Ovary (tissue), 10 donors: ENCODE measurements around the gene CRYAA. TPM values are rescaled to one million over a fixed set of nuclear protein-coding genes. Genes with fewer than 3 reads are reported as not detected.
"Not testable (repeated sequence)": the region's sequence is repeated elsewhere in the genome, so short reads cannot be mapped to it uniquely, and the experiment has no call there.

Source experiments
- DNase-seq, 5 donors: peaks; one replicate each; pipeline ENCODE4 v3.0.0-alpha.2; 2019 to 2020
- H3K27ac ChIP-seq, 2 donors: fragments of 200-600 bp; one replicate each; pipeline versions ENCODE4 v1.5.1 to v1.8.0; 2019 to 2022
- H3K27me3 ChIP-seq: fragments of 200-600 bp; one replicate; pipeline ENCODE4 v1.8.0; 2022
- H3K36me3 ChIP-seq: fragments of 200-600 bp; sonication (generic); one replicate; pipeline ENCODE4 v1.5.1; 2019
- H3K4me1 ChIP-seq: one replicate; pipeline ENCODE4 v1.8.1; 2013; ENCODE audit warnings: mild to moderate bottlenecking, moderate library complexity; ENCODE audit not compliant: insufficient read depth
- H3K4me3 ChIP-seq: fragments of 200-600 bp; sonication (generic); one replicate; pipeline ENCODE4 v1.5.1; 2017
- H3K9me3 ChIP-seq, 2 donors: fragments of 200-600 bp in 1 of 2; sonication (generic) in 1 of 2; one replicate each; pipeline versions ENCODE4 v1.5.1 to v1.8.1; 2013 to 2019; ENCODE audit warnings: mild to moderate bottlenecking in 1 of 2, moderate library complexity in 1 of 2
- WGBS, 3 donors: extraction: QIAGEN DNeasy Blood & Tissue Kit in 1 of 3; methylation state at CpG; one replicate each; pipeline versions ENCODE4 v1.1.5 to v1.1.7; 2013 to 2017; 5-methylcytosine and 5-hydroxymethylcytosine counted together
- intact Hi-C, 4 donors: fragments of 100-400 bp; cut with DNase I; formaldehyde crosslinking; loops; one replicate each; pipeline versions ENCODE4 v1.11.0 to v1.15.1; 2022 to 2023
- long read RNA-seq, 3 donors: library from polyadenylated mRNA in 2 of 3; unstranded in 2 of 3; transcript quantifications; one replicate each; pipeline ENCODE4 v2.0.0 and lab custom pipeline, GENCODE V29; 2021 to 2026
- polyA plus RNA-seq, 2 donors: library from polyadenylated mRNA; stranded (reverse); fragments of 200-250 nt in 1 of 2; fragments of 350-450 nt in 1 of 2; fragmentation: Illumina TruSeq in 1 of 2; extraction: RNeasy Lipid Tissue Mini Kit (QIAGEN cat#74804) in 1 of 2; gene quantifications; one replicate each; pipeline ENCODE4 v1.2.3, GENCODE V29; 2013 to 2014
- total RNA-seq, 7 donors: library from RNA; depleted of rRNA in 2 of 7; stranded (reverse); fragments of >200 nt in 2 of 7; fragmentation: NEBNext Ultra II Directional in 3 of 7; extraction: Animal tissue kit (Norgen Biotek cat#: 25700) in 3 of 7; gene quantifications; one replicate each; pipeline versions ENCODE4 v1.1.0 to v1.2.4, GENCODE V29; 2016 to 2023
- donor health status: DM: no; HTN: no; CAD: no; lungs with moderate emphysema.
- donor health status: DM: no; HTN: no; CAD: no.
- donor health status: Bipolar disorder and iron deficiency.
- donor health status: DM: yes; HTN: yes; CAD: no.
- donor health status: DM: no; HTN: no; CAD: no.
- donor health status: DM: yes; HTN: yes; CAD: no.

Gene CRYAA
- not detected for total RNA-seq
- not detected for polyA plus RNA-seq
- long read RNA-seq, donor 1: 0 reads
- long read RNA-seq, donor 2: 0 reads
- long read RNA-seq, donor 3: 0 reads

GRCh38 chr21:43168708-43169107, at the start of gene CRYAA:
TSS of gene CRYAA (plus strand) at chr21:43169008. CDS start at chr21:43169100, 92 bp downstream.
- DNase-seq, H3K4me1 ChIP-seq, H3K36me3 ChIP-seq, H3K4me3 ChIP-seq, intact Hi-C loops, H3K9me3 ChIP-seq, H3K27me3 ChIP-seq, H3K27ac ChIP-seq: not testable (repeated sequence)
- no CpG with 5 or more reads among the region's 16 CpGs for WGBS, 3 donors

- H3K36me3 ChIP-seq: not testable (repeated sequence)
- WGBS, 3 donors: no CpG with 5 or more reads among the region's 7 CpGs
Observed at GRCh38 chr21:43130094-43130493, 38.7 kb upstream of the CRYAA start.

GRCh38 chr21:43134520-43134919, 34.3 kb upstream of the CRYAA start:
- intact Hi-C loops, H3K4me3 ChIP-seq, H3K9me3 ChIP-seq, H3K27ac ChIP-seq, H3K27me3 ChIP-seq, DNase-seq, H3K4me1 ChIP-seq, H3K36me3 ChIP-seq: not testable (repeated sequence)
- no CpG with 5 or more reads among the region's 10 CpGs for WGBS, 3 donors

More at GRCh38 chr21:43130094-43130493, 38.7 kb upstream of the CRYAA start:
- H3K4me3 ChIP-seq, H3K9me3 ChIP-seq, H3K4me1 ChIP-seq, H3K27me3 ChIP-seq, intact Hi-C loops, H3K27ac ChIP-seq, DNase-seq: not testable (repeated sequence)

GRCh38 chr21:43138944-43139343, 29.9 kb upstream of the CRYAA start:
- H3K36me3 ChIP-seq, H3K4me1 ChIP-seq, H3K27me3 ChIP-seq, H3K4me3 ChIP-seq, H3K9me3 ChIP-seq, DNase-seq, H3K27ac ChIP-seq, intact Hi-C loops: not testable (repeated sequence)
- 0% methylated on average over 2 of the region's 8 CpGs; no CpG with 5 or more reads in 2 of the 3 donors for WGBS, 3 donors

- H3K4me1 ChIP-seq, DNase-seq, intact Hi-C loops, H3K9me3 ChIP-seq, H3K36me3 ChIP-seq, H3K27me3 ChIP-seq, H3K27ac ChIP-seq, H3K4me3 ChIP-seq: not testable (repeated sequence)
- 20 to 64% methylated on average over 1 to 7 of the region's 17 CpGs; no CpG with 5 or more reads in 1 of the 3 donors for WGBS, 3 donors
Observed at GRCh38 chr21:43141407-43141806, 27.4 kb upstream of the CRYAA start.

- H3K27me3 ChIP-seq, H3K9me3 ChIP-seq, H3K4me1 ChIP-seq, H3K36me3 ChIP-seq, intact Hi-C loops, H3K27ac ChIP-seq, DNase-seq, H3K4me3 ChIP-seq: not testable (repeated sequence)
- WGBS, 3 donors: no CpG with 5 or more reads among the region's 12 CpGs
Observed at GRCh38 chr21:43146637-43147036, 22.2 kb upstream of the CRYAA start.

GRCh38 chr21:43147999-43148398, 20.8 kb upstream of the CRYAA start:
- H3K9me3 ChIP-seq, H3K36me3 ChIP-seq, H3K27ac ChIP-seq, H3K4me3 ChIP-seq, H3K27me3 ChIP-seq, H3K4me1 ChIP-seq, intact Hi-C loops, DNase-seq: not testable (repeated sequence)
- WGBS, 3 donors: no CpG with 5 or more reads among the region's 7 CpGs

- H3K27ac ChIP-seq, H3K27me3 ChIP-seq, H3K9me3 ChIP-seq, DNase-seq, H3K4me3 ChIP-seq, H3K4me1 ChIP-seq, H3K36me3 ChIP-seq, intact Hi-C loops: not testable (repeated sequence)
- no CpG with 5 or more reads among the region's 11 CpGs for WGBS, 3 donors
Observed at GRCh38 chr21:43149344-43149743, 19.5 kb upstream of the CRYAA start.

GRCh38 chr21:43153601-43154000, 15.2 kb upstream of the CRYAA start:
- no CpG with 5 or more reads among the region's 33 CpGs for WGBS, 3 donors
- H3K4me1 ChIP-seq, DNase-seq, H3K36me3 ChIP-seq, H3K4me3 ChIP-seq, H3K27ac ChIP-seq, H3K9me3 ChIP-seq, H3K27me3 ChIP-seq, intact Hi-C loops: not testable (repeated sequence)

- H3K4me1 ChIP-seq, H3K9me3 ChIP-seq, DNase-seq, intact Hi-C loops, H3K4me3 ChIP-seq, H3K27me3 ChIP-seq, H3K36me3 ChIP-seq, H3K27ac ChIP-seq: not testable (repeated sequence)
- 83 to 84% (median 83%) methylated on average over 1 to 3 of the region's 31 CpGs for WGBS, 3 donors
Observed at GRCh38 chr21:43159279-43160175, 9.3 kb upstream of the CRYAA start.

- H3K27ac ChIP-seq, H3K36me3 ChIP-seq, H3K9me3 ChIP-seq, intact Hi-C loops, H3K4me3 ChIP-seq, DNase-seq, H3K4me1 ChIP-seq, H3K27me3 ChIP-seq: not testable (repeated sequence)
- WGBS, 3 donors: no CpG with 5 or more reads among the region's 24 CpGs
Observed at GRCh38 chr21:43161826-43162707, 6.7 kb upstream of the CRYAA start.
